ENCODE results near the gene LRRC3.

Gene LRRC3

GRCh38 chr21:44506279-44507255 is 51.3 kb downstream of the LRRC3 start:
- CTCF ChIA-PET: interaction anchor here (1.4 kb wide), 1 partner anchor 8 kb away, joined by 4 read pairs; no protein-coding TSS in a partner anchor
- H3K4me3 ChIP-seq (ENCODE audit: low read depth, low read length): no peak overlapping the region
- POLR2A ChIA-PET: no interaction called here
- TF ChIP-seq CTCF (IDR thresholded peaks at IDR 0.05; ENCODE audit: insufficient read depth, low read length, missing control alignments): no peak
- no peak for DNase-seq (ENCODE audit: low read depth, low spot score)

- ChIA-PET CTCF (no interaction called here), POLR2A (no interaction called here)
- H3K4me3 ChIP-seq (ENCODE audit: low read depth, low read length): no peak overlapping the region
- DNase-seq (ENCODE audit: low read depth, low spot score): no peak
- no peak for TF ChIP-seq CTCF (IDR thresholded peaks at IDR 0.05; ENCODE audit: insufficient read depth, low read length, missing control alignments)
Observed at GRCh38 chr21:44507673-44508425, 52.5 kb downstream of the LRRC3 start.

GRCh38 chr21:44508426-44508710 is 53.1 kb downstream of the LRRC3 start:
- DNase-seq (ENCODE audit: low read depth, low spot score): no peak
- CTCF ChIA-PET: no interaction called here
- no peak for TF ChIP-seq CTCF (IDR thresholded peaks at IDR 0.05; ENCODE audit: insufficient read depth, low read length, missing control alignments)
- POLR2A ChIA-PET: no interaction called here
- H3K4me3 ChIP-seq (ENCODE audit: low read depth, low read length): no peak overlapping the region

GRCh38 chr21:44508711-44509445 is 53.6 kb downstream of the LRRC3 start:
- no peak overlapping the region for H3K4me3 ChIP-seq (ENCODE audit: low read depth, low read length)
- DNase-seq (ENCODE audit: low read depth, low spot score): no peak
- POLR2A ChIA-PET: no interaction called here
- CTCF ChIA-PET: interaction anchor here (1.8 kb wide), 1 partner anchor 28 kb away, joined by 7 read pairs; no protein-coding TSS in a partner anchor
- no peak for TF ChIP-seq CTCF (IDR thresholded peaks at IDR 0.05; ENCODE audit: insufficient read depth, low read length, missing control alignments)

- CTCF ChIA-PET: interaction anchor here (0.8 to 4.1 kb wide), 10 partner anchors 11 to 628 kb away, joined by 3 to 37 read pairs (median 4); no protein-coding TSS in a partner anchor
- POLR2A ChIA-PET: no interaction called here
- TF ChIP-seq CTCF (IDR thresholded peaks at IDR 0.05; ENCODE audit: insufficient read depth, low read length, missing control alignments): no peak
- H3K4me3 ChIP-seq (ENCODE audit: low read depth, low read length): no peak overlapping the region
- DNase-seq (ENCODE audit: low read depth, low spot score): no peak
Observed at GRCh38 chr21:44509539-44509938, 54.2 kb downstream of the LRRC3 start.

All from AG04449 (cell line).